GM23338 (cell line): ENCODE data around the gene TMPRSS11D. TPM values are rescaled to one million over a fixed set of nuclear protein-coding genes. Genes with fewer than 3 reads are reported as not detected.

Experiments
- CREB1 ChIP-seq: fragments of 250-450 bp; sonication (Bioruptor Pico); IDR thresholded peaks from 2 replicates; pipeline ENCODE4 v1.5.0; 2020; ENCODE audit warnings: low read depth, mild to moderate bottlenecking, moderate library complexity
- JUNB ChIP-seq: IDR thresholded peaks from one replicate; pipeline ENCODE4 v1.6.1; 2016; ENCODE audit warnings: antibody characterized with exemption; ENCODE audit not compliant: unreplicated experiment
- NANOG ChIP-seq: IDR thresholded peaks from 2 replicates; pipeline ENCODE4 v1.6.1; 2016; ENCODE audit warnings: antibody characterized with exemption, borderline replicate concordance
- POLR2AphosphoS5 ChIP-seq: IDR thresholded peaks from 2 replicates; pipeline ENCODE4 v1.6.1; 2016; ENCODE audit warnings: antibody characterized with exemption, low read depth
- REST ChIP-seq: IDR thresholded peaks from one replicate; pipeline ENCODE4 v1.6.1; 2018; ENCODE audit warnings: antibody characterized with exemption; ENCODE audit not compliant: unreplicated experiment
- ZNF331 ChIP-seq: fragments of 250-450 bp; sonication (Bioruptor Pico); IDR thresholded peaks from 2 replicates; pipeline ENCODE4 v1.5.0; 2020; ENCODE audit warnings: low read depth, mild to moderate bottlenecking, moderate library complexity
- ZNF462 ChIP-seq: fragments of 250-450 bp; sonication (Bioruptor Pico); IDR thresholded peaks from 2 replicates; pipeline ENCODE4 v1.5.0; 2020; ENCODE audit warnings: mild to moderate bottlenecking, moderate library complexity
- polyA plus RNA-seq: library from polyadenylated mRNA; unstranded; fragments of >200 nt; fragmentation: Nextera tagmentation; extraction: Ambion mirVana; gene quantifications from 2 replicates; pipeline ENCODE4 v1.2.1, GENCODE V29; 2016
- total RNA-seq: library from RNA; depleted of rRNA; stranded (reverse); fragments of >200 nt; shearing (Covaris generic); gene quantifications from 2 replicates; pipeline ENCODE4 v1.2.3, GENCODE V29; 2014

TMPRSS11D gene
- total and polyA plus RNA-seq, 2 experiments from 2014 or later: not detected

GRCh38 chr4:67896421-67897065 is 12.7 kb upstream of the TMPRSS11D start (continued):
- TF ChIP-seq REST (no peak), POLR2AphosphoS5 (no peak), ZNF331 (no peak), JUNB (no peak), NANOG (no peak), ZNF462 (CRISPR knock-in tag) (no peak), CREB1 (CRISPR knock-in tag) (no peak)
